B cell (primary cell): ENCODE data around the gene MYORG. TPM values are rescaled to one million over a fixed set of nuclear protein-coding genes. Genes with fewer than 3 reads are reported as not detected.

Experiments
- ATAC-seq: fragments of 200-7000 bp; cut with Tn5 transposase; one replicate; pipeline ENCODE4 v1.10.0; 2021; ENCODE audit warnings: low read depth, mild to moderate bottlenecking, moderate number of reproducible peaks, moderate library complexity
- CTCF ChIA-PET: fragments of 350-600 bp; sonication (Branson Sonifier 250); formaldehyde crosslinking; loops from one replicate; lab custom pipeline; 2021; ENCODE audit warnings: antibody characterized with exemption, inconsistent platforms; lab: Charles Lee
- POLR2A ChIA-PET: fragments of 350-600 bp; sonication (Branson Sonifier 250); formaldehyde crosslinking; loops from one replicate; lab custom pipeline; 2021; ENCODE audit warnings: antibody characterized with exemption; lab: Charles Lee
- DNase-seq: peaks from one replicate; pipeline ENCODE4 v3.0.0; 2013
- H2AFZ ChIP-seq: 2 replicates; pipeline ENCODE4 v1.6.1; 2012; ENCODE audit warnings: mild to moderate bottlenecking, low read depth, low read length; ENCODE audit not compliant: insufficient read depth, poor library complexity, severe bottlenecking
- H3K27ac ChIP-seq, 2 donors: 1 replicate in 1 of 2; 2 replicates in 1 of 2; pipeline ENCODE4 v1.5.1; 2012 to 2013; ENCODE audit warnings: low read length in 2 of 2, mild to moderate bottlenecking in 2 of 2, moderate library complexity in 1 of 2
- H3K27me3 ChIP-seq, 4 experiments: fragments of 200-600 bp in 1 of 4; sonication (generic) in 1 of 4; replicated peaks in 1 of 4; 1 replicate in 2 of 4; 2 replicates in 2 of 4; pipeline versions ENCODE4 v1.6.1 to v1.7.0; 2013 to 2016; ENCODE audit warnings: low read length in 3 of 4, mild to moderate bottlenecking in 2 of 4, mixed read lengths in 1 of 4, moderate library complexity in 1 of 4; ENCODE audit not compliant: insufficient read depth in 4 of 4, control insufficient read depth in 3 of 4; ENCODE audit errors: control extremely low read depth in 1 of 4
- H3K36me3 ChIP-seq, 2 experiments: replicated peaks in 1 of 2; 1 replicate in 1 of 2; 2 replicates in 1 of 2; pipeline versions ENCODE4 v1.6.1 to v1.7.1; 2013; ENCODE audit warnings: low read length in 1 of 2; ENCODE audit not compliant: insufficient read depth in 2 of 2, control insufficient read depth in 1 of 2; ENCODE audit errors: control extremely low read depth in 1 of 2, extremely low read depth in 1 of 2
- H3K4me1 ChIP-seq, 2 donors: fragments of 200-600 bp in 1 of 2; sonication (generic) in 1 of 2; 1 replicate in 1 of 2; 2 replicates in 1 of 2; pipeline versions ENCODE4 v1.5.1 to v1.6.1; 2013 to 2017; ENCODE audit warnings: low read length in 2 of 2; ENCODE audit not compliant: control insufficient read depth in 2 of 2, insufficient read depth in 2 of 2
- H3K4me2 ChIP-seq: replicated peaks from 2 replicates; pipeline ENCODE3; 2012; ENCODE audit warnings: mild to moderate bottlenecking, low read depth, low read length; ENCODE audit not compliant: poor library complexity, severe bottlenecking
- H3K4me3 ChIP-seq, 5 experiments: fragments of 200-600 bp in 1 of 5; sonication (generic) in 1 of 5; 1 replicate in 3 of 5; 2 replicates in 2 of 5; pipeline versions ENCODE4 v1.5.1 to v1.7.0; 2011 to 2016; ENCODE audit warnings: low read length in 4 of 5, mild to moderate bottlenecking in 4 of 5, low read depth in 2 of 5, control low read depth in 1 of 5, moderate library complexity in 1 of 5; ENCODE audit not compliant: insufficient read depth in 1 of 5; ENCODE audit errors: control extremely low read depth in 1 of 5, extremely low read depth in 1 of 5
- H3K79me2 ChIP-seq: fragments of 200-600 bp; sonication (generic); one replicate; pipeline ENCODE4 v1.6.0; 2016; ENCODE audit warnings: low read length; ENCODE audit not compliant: control insufficient read depth, insufficient read depth
- H3K9ac ChIP-seq: fragments of 200-600 bp; sonication (generic); 2 replicates; pipeline ENCODE4 v1.6.1; 2017; ENCODE audit warnings: mild to moderate bottlenecking, low read length, moderate library complexity
- H3K9me3 ChIP-seq, 3 donors: one replicate each; pipeline versions ENCODE4 v1.6.1 to v1.7.1; 2013; ENCODE audit warnings: low read length in 2 of 3; ENCODE audit not compliant: control insufficient read depth in 2 of 3, insufficient read depth in 1 of 3; ENCODE audit errors: control extremely low read depth in 1 of 3
- H4K20me1 ChIP-seq: 2 replicates; pipeline ENCODE4 v1.6.0; 2012; ENCODE audit warnings: mild to moderate bottlenecking, low read length; ENCODE audit not compliant: insufficient read depth, control insufficient read depth, poor library complexity, severe bottlenecking
- H3K27ac Mint-ChIP-seq: one replicate; pipeline ENCODE4 v1.8.0; 2021; ENCODE audit warnings: mixed read lengths
- H3K27me3 Mint-ChIP-seq: one replicate; pipeline ENCODE4 v1.8.0; 2021; ENCODE audit warnings: mixed read lengths
- H3K4me1 Mint-ChIP-seq: one replicate; pipeline ENCODE4 v1.8.0; 2021; ENCODE audit warnings: mixed read lengths
- H3K4me3 Mint-ChIP-seq: one replicate; pipeline ENCODE4 v1.8.0; 2021; ENCODE audit warnings: mixed read lengths
- H3K9me3 Mint-ChIP-seq: one replicate; pipeline ENCODE4 v1.8.0; 2022; ENCODE audit warnings: mixed read lengths; ENCODE audit not compliant: insufficient read depth
- EZH2 ChIP-seq: IDR thresholded peaks from 2 replicates; pipeline ENCODE4 v1.6.1; 2012; ENCODE audit warnings: borderline replicate concordance, low read depth, mild to moderate bottlenecking, moderate library complexity, low read length; ENCODE audit not compliant: insufficient read depth, poor library complexity, severe bottlenecking
- WGBS: methylation state at CpG from one replicate; pipeline ENCODE4 v1.1.5; 2013; ENCODE audit warnings: missing lambda C conversion rate; ENCODE audit not compliant: insufficient coverage; 5-methylcytosine and 5-hydroxymethylcytosine counted together
- intact Hi-C: fragments of 100-400 bp; cut with micrococcal nuclease; formaldehyde crosslinking; loops from one replicate; pipeline ENCODE4 v1.10.0; 2022
- polyA plus RNA-seq: library from polyadenylated mRNA; depleted of rRNA; stranded (reverse); fragments of >200 nt; gene quantifications from 2 replicates; pipeline ENCODE4 v1.2.3, GENCODE V29; 2012
- total RNA-seq, 2 donors: library from RNA; stranded (reverse); fragments of 120-200 nt in 1 of 2; gene quantifications; 1 replicate in 1 of 2; 2 replicates in 1 of 2; pipeline versions ENCODE4 v1.2.3 to v1.2.4, GENCODE V29; 2013 to 2022
- TF ChIP-seq, protein P1 (sequence below): fragments of 200-600 bp; IDR thresholded peaks from one replicate; pipeline ENCODE4 v1.8.0; 2022; ENCODE audit warnings: antibody characterized with exemption, mild to moderate bottlenecking

Gene MYORG
- total and polyA plus RNA-seq, 2 donors (not counting 1 experiment from before 2014, with no cell fraction given), result 0.27 to 0.37 TPM

DNA sequence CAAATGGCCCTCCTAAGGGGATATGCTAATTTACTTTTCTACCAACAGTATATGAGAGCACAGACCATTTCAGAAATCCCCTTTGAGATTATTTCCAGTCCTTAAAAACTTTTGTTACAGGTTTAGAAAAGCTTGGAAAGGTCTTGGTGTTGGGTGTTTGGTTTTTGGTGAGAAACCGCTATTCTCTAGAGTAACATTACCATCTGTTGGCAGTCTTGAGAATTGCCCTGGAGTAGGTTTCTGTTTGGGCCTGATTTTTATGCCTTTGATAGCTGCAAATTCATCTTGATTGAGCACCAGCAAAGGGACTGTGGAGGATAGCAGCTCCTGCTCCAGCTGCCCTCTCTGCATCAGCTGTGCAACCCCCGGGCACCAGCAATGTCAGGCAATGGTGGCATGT lies 39.3 kb downstream of the MYORG start:
- CTCF ChIA-PET, result interaction anchor here (0.7 kb wide), 1 partner anchor 409 kb away, joined by 6 read pairs; no protein-coding TSS in a partner anchor
- no peak overlapping the region for H2AFZ ChIP-seq
- peaks cover 39% of the 10 kb centered on the region for H3K79me2 ChIP-seq
- ATAC-seq, result no peak
- H3K4me1 Mint-ChIP-seq, result no peaks in the 10 kb centered on the region
- H3K9ac ChIP-seq, result no peak overlapping the region
- no peak overlapping the region for H3K27ac ChIP-seq
- no peaks in the 10 kb centered on the region for H3K27me3 Mint-ChIP-seq
- no peak for TF ChIP-seq EZH2
- TF ChIP-seq, protein P1, sequence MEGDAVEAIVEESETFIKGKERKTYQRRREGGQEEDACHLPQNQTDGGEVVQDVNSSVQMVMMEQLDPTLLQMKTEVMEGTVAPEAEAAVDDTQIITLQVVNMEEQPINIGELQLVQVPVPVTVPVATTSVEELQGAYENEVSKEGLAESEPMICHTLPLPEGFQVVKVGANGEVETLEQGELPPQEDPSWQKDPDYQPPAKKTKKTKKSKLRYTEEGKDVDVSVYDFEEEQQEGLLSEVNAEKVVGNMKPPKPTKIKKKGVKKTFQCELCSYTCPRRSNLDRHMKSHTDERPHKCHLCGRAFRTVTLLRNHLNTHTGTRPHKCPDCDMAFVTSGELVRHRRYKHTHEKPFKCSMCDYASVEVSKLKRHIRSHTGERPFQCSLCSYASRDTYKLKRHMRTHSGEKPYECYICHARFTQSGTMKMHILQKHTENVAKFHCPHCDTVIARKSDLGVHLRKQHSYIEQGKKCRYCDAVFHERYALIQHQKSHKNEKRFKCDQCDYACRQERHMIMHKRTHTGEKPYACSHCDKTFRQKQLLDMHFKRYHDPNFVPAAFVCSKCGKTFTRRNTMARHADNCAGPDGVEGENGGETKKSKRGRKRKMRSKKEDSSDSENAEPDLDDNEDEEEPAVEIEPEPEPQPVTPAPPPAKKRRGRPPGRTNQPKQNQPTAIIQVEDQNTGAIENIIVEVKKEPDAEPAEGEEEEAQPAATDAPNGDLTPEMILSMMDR, result no peak
- intact Hi-C loops, result no loop called here
- H4K20me1 ChIP-seq, result peaks cover 8% of the 10 kb centered on the region
- no peak overlapping the region for H3K4me3 Mint-ChIP-seq
- H3K4me1 ChIP-seq, result no peaks in the 10 kb centered on the region
- DNase-seq, result no peak
- no peak overlapping the region for H3K4me3 ChIP-seq
- no peak overlapping the region for H3K27ac Mint-ChIP-seq
- peaks cover 0 to 30% of the 10 kb centered on the region in 2 experiments for H3K36me3 ChIP-seq
- WGBS, result 94% methylated on average over 2 of the region's 2 CpGs
- H3K9me3 ChIP-seq, result no peaks in the 10 kb centered on the region
- no peaks in the 10 kb centered on the region for H3K9me3 Mint-ChIP-seq
- H3K4me2 ChIP-seq, result no peak overlapping the region
- POLR2A ChIA-PET, result no interaction called here
- H3K27me3 ChIP-seq, result no peaks in the 10 kb centered on the region

DNA sequence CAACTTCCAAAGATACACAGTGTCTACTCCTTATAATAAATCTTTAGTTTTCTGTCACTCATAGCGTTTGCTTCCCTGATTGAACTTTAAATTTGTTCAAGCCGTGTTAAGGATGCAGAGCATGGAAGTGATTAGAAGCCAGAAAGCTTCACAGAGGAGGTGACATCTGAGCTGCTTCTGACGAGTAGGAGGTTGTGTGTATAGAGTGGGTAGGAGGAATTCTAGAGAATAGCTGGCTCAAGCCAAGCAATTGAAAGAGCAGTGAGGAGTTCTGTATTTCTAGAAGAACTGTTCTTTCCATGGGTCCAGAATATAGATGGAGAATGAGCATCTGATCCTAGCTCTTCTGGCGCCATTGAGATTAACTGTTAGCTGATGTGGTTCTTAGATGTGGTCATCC lies 41.3 kb downstream of the MYORG start:
- Histone ChIP-seq H3K79me2 (peaks cover 42% of the 10 kb centered on the region), H3K27ac (no peak overlapping the region)
- POLR2A ChIA-PET, result interaction anchor here (0.6 kb wide), 1 partner anchor 349 kb away, joined by 3 read pairs; no protein-coding TSS in a partner anchor

More for the DNA sequence above, 41.3 kb downstream of the MYORG start:
- Mint-ChIP-seq H3K9me3 (no peaks in the 10 kb centered on the region), H3K27me3 (no peaks in the 10 kb centered on the region), H3K27ac (no peak overlapping the region), H3K4me1 (peaks cover 14% of the 10 kb centered on the region), H3K4me3 (no peak overlapping the region)
- no peak overlapping the region for H3K4me2 ChIP-seq
- intact Hi-C loops, result no loop called here
- H3K9me3 ChIP-seq, result no peaks in the 10 kb centered on the region
- no peaks in the 10 kb centered on the region for H3K27me3 ChIP-seq
- H3K9ac ChIP-seq, result no peak overlapping the region
- CTCF ChIA-PET, result interaction anchor here (0.6 to 6.2 kb wide), 3 partner anchors 42 to 167 kb away, joined by 3 to 72 read pairs (median 43); partner anchors contain the start of gene MYORG
- no peak overlapping the region for H2AFZ ChIP-seq
- H3K36me3 ChIP-seq, result peaks cover 0 to 18% of the 10 kb centered on the region in 2 experiments
- peaks cover 6 to 11% of the 10 kb centered on the region in 2 donors for H3K4me1 ChIP-seq
- WGBS, result 100% methylated on average over 3 of the region's 4 CpGs
- ATAC-seq, result no peak
- peaks cover 8% of the 10 kb centered on the region for H4K20me1 ChIP-seq
- TF ChIP-seq EZH2, result no peak
- TF ChIP-seq, protein P1, result no peak
- no peak overlapping the region for H3K4me3 ChIP-seq
- DNase-seq, result no peak
